GM10266 (cell line): ENCODE results near the gene DCAF8L1.

Experiments used
- DNase-seq: peaks from one replicate; pipeline ENCODE4 v3.0.0; 2012; ENCODE audit errors: extremely low spot score
- CTCF ChIP-seq: IDR thresholded peaks from 2 replicates; pipeline ENCODE4 v1.5.1; 2012; ENCODE audit warnings: mild to moderate bottlenecking, low read depth; ENCODE audit not compliant: control insufficient read depth, insufficient read depth; ENCODE audit errors: missing control alignments

The DCAF8L1 gene

DNA sequence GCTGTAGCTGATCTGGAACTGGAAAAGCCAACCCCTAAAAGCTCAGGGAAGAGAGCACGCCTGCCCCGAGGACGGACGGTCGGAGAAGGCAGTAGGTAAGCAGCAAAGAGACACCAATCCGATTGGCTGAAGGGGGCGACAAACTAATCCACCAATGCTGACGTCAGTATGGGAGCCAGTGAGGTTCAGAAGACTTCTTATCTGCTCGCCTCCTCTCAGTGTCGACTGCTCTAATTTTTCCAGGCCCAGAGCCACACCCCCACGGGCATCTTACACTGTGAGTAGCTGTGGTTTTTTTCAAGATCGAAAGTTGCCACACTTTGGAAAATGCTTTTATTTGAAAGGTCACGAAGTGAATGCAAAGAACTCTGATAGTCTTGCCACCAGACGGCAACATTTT, at the start of gene DCAF8L1:
DCAF8L1 (minus strand) TSS at position 101 of the 400 bp plus-strand sequence. CDS start 115 bp downstream, outside the sequence.
- no peak for DNase-seq
- TF ChIP-seq CTCF: no peak

- DNase-seq: no peak
- no peak for TF ChIP-seq CTCF
These were observed 41.1 kb upstream of the DCAF8L1 start for GRCh38 chrX:28022371-28022770.

DNA sequence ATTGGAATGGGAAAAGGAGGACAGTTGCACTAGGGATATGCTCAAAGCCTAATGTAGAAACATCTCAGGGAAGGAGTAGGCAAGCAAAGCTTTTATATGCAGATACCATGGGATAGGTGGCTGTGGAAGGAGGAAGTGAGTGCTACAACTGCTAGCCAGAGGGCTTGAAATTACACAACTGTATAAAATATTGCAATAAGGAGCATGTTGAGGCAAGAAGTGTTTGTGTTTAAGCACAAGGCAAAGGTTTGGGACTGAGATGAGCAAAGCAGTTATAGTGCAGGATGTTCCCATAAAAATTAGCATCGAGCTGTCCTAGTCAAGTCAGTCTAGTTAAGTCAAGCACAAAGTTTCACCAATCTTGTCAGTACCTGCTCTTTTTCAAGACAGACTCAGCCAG, 35.6 kb upstream of the DCAF8L1 start:
- TF ChIP-seq CTCF: no peak
- DNase-seq: no peak

DNA sequence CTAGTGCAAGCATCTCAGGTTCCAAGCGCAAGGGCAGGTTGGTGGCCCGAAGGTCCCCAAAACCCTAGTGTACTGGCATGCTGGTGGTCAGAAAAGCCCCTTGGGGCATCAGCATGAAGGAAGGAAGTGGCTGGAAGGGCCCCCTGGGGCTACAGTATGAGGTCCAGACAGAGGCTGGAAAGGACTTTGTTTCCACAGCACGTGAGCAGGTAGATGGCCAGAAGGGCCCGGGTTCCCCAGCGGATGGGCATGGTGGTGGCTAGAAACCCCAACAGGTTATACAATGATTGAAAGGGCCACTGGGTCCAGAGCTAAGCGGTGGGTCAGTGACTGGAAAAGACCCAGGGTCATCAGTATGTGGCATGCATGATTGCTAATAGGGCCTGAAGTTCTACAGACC, 34.7 kb upstream of the DCAF8L1 start:
- TF ChIP-seq CTCF: no peak
- DNase-seq: no peak

- TF ChIP-seq CTCF: no peak
- DNase-seq: no peak
These were observed 29.6 kb upstream of the DCAF8L1 start for GRCh38 chrX:28010875-28011274.

- DNase-seq: no peak
These were observed 17.4 kb upstream of the DCAF8L1 start for GRCh38 chrX:27998666-27999065.

GRCh38 chrX:27997622-27998021, 16.4 kb upstream of the DCAF8L1 start:
- TF ChIP-seq CTCF: no peak
- no peak for DNase-seq

More at GRCh38 chrX:27998666-27999065, 17.4 kb upstream of the DCAF8L1 start:
- no peak for TF ChIP-seq CTCF

DNA sequence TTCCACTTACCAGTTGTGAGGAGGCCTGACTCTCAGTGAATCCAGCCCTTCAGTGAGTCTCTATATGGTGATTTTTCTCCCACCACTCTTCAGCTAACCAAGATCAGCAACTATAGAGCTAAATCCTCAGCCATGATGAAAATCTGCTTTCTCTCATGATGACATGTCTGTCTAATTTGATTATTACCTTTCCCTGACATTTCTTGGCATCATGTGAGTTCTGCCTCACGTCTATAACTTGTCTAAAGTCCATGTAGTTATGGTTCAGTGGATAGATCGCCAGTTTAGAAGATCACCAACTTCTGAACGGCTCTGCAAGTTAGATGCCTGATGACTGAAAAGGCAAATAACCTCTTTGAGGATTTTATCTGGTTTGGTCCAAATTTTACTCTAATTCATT, 14.9 kb upstream of the DCAF8L1 start:
- no peak for DNase-seq
- no peak for TF ChIP-seq CTCF
